DOHH2 (cell line): ENCODE results near the gene SRRD.

Experiments
- H3F3A ChIP-seq: fragments of 200-600 bp; sonication (generic), shearing (Covaris generic); 2 replicates; pipeline ENCODE4 v1.6.0; 2016; ENCODE audit warnings: antibody characterized with exemption, mild to moderate bottlenecking; ENCODE audit not compliant: control insufficient read depth, insufficient read depth
- H3K27ac ChIP-seq: fragments of 200-600 bp; sonication (generic); 2 replicates; pipeline ENCODE4 v1.5.1; 2014; ENCODE audit warnings: low read depth, mild to moderate bottlenecking, low read length, moderate library complexity
- H3K27me3 ChIP-seq: fragments of 200-600 bp; sonication (generic); 2 replicates; pipeline ENCODE4 v1.6.1; 2014; ENCODE audit warnings: mild to moderate bottlenecking, low read length, mixed read lengths; ENCODE audit not compliant: control insufficient read depth
- H3K36me3 ChIP-seq: fragments of 200-600 bp; sonication (generic); 2 replicates; pipeline ENCODE4 v1.6.1; 2014; ENCODE audit warnings: mild to moderate bottlenecking, low read length, moderate library complexity, mixed read lengths; ENCODE audit not compliant: control insufficient read depth
- H3K4me1 ChIP-seq: fragments of 200-600 bp; sonication (generic); 2 replicates; pipeline ENCODE4 v1.6.1; 2014; ENCODE audit warnings: mild to moderate bottlenecking, low read length, mixed read lengths; ENCODE audit not compliant: control insufficient read depth
- H3K4me2 ChIP-seq: fragments of 200-600 bp; sonication (generic); 2 replicates; pipeline ENCODE4 v1.6.0; 2014; ENCODE audit warnings: mild to moderate bottlenecking, low read length, moderate library complexity
- H3K4me3 ChIP-seq: fragments of 200-600 bp; sonication (generic); 2 replicates; pipeline ENCODE4 v1.5.1; 2014; ENCODE audit warnings: mild to moderate bottlenecking, low read length, mixed read lengths
- H3K79me2 ChIP-seq: fragments of 200-600 bp; sonication (generic); 2 replicates; pipeline ENCODE4 v1.6.1; 2014; ENCODE audit warnings: mild to moderate bottlenecking, low read length, mixed read lengths; ENCODE audit not compliant: control insufficient read depth
- H3K9me2 ChIP-seq: fragments of 200-600 bp; sonication (generic); replicated peaks from 2 replicates; pipeline ENCODE4 v1.6.1; 2014; ENCODE audit warnings: mild to moderate bottlenecking, low read length, mixed read lengths; ENCODE audit not compliant: control insufficient read depth
- H3K9me3 ChIP-seq: fragments of 200-600 bp; sonication (generic); 2 replicates; pipeline ENCODE4 v1.6.1; 2014; ENCODE audit warnings: antibody characterized with exemption, low read length, mixed read lengths; ENCODE audit not compliant: control insufficient read depth, insufficient read depth
- H4K20me1 ChIP-seq: fragments of 200-600 bp; sonication (generic); 2 replicates; pipeline ENCODE4 v1.6.0; 2014; ENCODE audit warnings: low read depth, mild to moderate bottlenecking, antibody characterized with exemption, low read length, moderate library complexity; ENCODE audit not compliant: control insufficient read depth, insufficient read depth
- EZH2phosphoT487 ChIP-seq: fragments of 200-600 bp; sonication (generic); IDR thresholded peaks from 2 replicates; pipeline ENCODE4 v1.6.1; 2017; ENCODE audit warnings: borderline replicate concordance, mild to moderate bottlenecking, antibody characterized with exemption, low read length, moderate library complexity, mixed read lengths
- TF ChIP-seq, protein P1 (sequence below): fragments of 200-600 bp; sonication (generic); IDR thresholded peaks from one replicate; pipeline ENCODE4 v1.5.1; 2014; ENCODE audit warnings: antibody characterized with exemption, mild to moderate bottlenecking, low read depth, low read length; ENCODE audit not compliant: poor library complexity, severe bottlenecking

SRRD gene

DNA sequence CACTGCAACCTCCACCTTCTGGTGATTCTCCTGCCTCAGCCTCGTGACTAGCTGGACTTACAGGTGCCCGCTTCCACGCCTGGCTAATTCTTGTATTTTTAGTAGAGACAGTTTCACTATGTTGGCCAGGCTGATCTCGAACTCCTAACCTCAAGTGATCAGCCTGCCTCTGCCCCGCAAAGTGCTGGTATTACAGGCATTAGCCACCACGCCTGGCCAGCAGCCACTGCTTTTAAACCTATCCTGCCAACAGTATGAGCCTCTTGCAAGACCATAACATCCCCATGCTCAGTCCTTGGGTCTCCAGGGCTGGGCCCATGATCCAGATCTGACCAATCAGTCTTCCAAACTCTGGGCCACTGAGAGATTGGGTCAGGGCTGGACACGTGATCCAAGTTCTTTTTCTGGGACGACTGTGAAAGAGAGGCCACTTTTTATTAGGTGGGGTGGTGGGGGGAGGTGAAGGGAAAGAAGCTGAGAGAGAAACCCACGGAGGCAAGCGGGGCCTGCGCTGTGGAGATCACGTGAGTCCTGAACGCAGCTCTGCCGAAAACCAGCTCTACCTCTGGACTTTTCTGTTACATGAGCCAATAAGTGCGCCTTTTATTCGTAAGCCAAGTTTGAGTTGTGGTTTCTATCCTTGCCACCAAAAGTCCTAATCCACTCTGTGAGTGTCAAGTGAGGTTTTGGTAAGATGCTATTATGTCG, 36.7 kb upstream of the SRRD start:
- Histone ChIP-seq H4K20me1 (no peaks in the 10 kb centered on the region), H3K36me3 (peaks cover 29% of the 10 kb centered on the region), H3K27ac (no peak overlapping the region), H3K9me3 (no peaks in the 10 kb centered on the region), H3K79me2 (no peaks in the 10 kb centered on the region), H3K4me2 (no peak overlapping the region), H3K27me3 (no peaks in the 10 kb centered on the region), H3K9me2 (no peaks in the 10 kb centered on the region), H3F3A (peaks cover 6% of the 10 kb centered on the region; the same call in 1 of the 2 replicates), H3K4me1 (no peaks in the 10 kb centered on the region), H3K4me3 (no peak overlapping the region)
- TF ChIP-seq, protein P1, sequence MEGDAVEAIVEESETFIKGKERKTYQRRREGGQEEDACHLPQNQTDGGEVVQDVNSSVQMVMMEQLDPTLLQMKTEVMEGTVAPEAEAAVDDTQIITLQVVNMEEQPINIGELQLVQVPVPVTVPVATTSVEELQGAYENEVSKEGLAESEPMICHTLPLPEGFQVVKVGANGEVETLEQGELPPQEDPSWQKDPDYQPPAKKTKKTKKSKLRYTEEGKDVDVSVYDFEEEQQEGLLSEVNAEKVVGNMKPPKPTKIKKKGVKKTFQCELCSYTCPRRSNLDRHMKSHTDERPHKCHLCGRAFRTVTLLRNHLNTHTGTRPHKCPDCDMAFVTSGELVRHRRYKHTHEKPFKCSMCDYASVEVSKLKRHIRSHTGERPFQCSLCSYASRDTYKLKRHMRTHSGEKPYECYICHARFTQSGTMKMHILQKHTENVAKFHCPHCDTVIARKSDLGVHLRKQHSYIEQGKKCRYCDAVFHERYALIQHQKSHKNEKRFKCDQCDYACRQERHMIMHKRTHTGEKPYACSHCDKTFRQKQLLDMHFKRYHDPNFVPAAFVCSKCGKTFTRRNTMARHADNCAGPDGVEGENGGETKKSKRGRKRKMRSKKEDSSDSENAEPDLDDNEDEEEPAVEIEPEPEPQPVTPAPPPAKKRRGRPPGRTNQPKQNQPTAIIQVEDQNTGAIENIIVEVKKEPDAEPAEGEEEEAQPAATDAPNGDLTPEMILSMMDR, result no peak
- no peak for TF ChIP-seq EZH2phosphoT487

DNA sequence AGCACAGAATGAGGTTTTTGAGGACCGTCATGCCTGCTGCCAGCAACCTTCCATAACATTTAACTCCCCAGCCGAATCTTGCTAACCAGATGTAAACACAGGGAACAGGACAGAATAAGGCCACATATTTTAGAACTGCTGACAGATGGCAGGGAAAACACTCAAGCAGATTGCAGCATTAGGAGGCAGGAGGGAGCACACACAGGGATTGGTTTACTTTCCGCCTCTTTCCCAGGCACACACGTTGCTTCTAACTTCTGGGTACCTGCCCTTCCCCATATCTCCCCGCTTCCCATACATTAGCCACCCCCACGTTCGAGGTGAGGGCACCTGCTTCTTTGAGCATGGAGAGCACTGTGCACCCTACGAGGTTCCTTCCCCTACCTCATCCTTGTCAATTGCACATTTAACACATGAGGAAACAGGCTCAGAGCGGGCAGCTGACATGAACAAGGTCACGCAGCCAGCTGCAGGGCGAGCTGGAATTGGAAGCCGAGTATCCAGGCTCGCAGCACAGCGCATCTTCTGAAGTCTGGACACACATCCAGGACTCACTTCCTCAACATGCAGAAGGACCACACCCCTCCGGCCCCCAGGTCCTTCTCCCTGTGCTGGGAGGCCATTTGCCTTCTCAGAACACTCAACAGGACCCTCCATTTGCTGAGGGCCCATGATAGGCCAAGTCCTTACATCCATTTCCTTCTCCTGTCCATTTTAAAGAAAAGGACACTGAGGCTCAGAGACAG, 35.9 kb upstream of the SRRD start:
- peaks cover 36% of the 10 kb centered on the region for H3K36me3 ChIP-seq
- H3K79me2 ChIP-seq, result no peaks in the 10 kb centered on the region
- no peak overlapping the region for H3K4me3 ChIP-seq
- H3K9me2 ChIP-seq, result no peaks in the 10 kb centered on the region
- no peaks in the 10 kb centered on the region for H4K20me1 ChIP-seq
- H3K4me2 ChIP-seq, result no peak overlapping the region
- H3F3A ChIP-seq, result peaks cover 8% of the 10 kb centered on the region; the same call in 1 of the 2 replicates
- H3K27me3 ChIP-seq, result no peaks in the 10 kb centered on the region
- TF ChIP-seq EZH2phosphoT487, result no peak
- TF ChIP-seq, protein P1, result no peak
- no peaks in the 10 kb centered on the region for H3K9me3 ChIP-seq
- no peaks in the 10 kb centered on the region for H3K4me1 ChIP-seq
- no peak overlapping the region for H3K27ac ChIP-seq

DNA sequence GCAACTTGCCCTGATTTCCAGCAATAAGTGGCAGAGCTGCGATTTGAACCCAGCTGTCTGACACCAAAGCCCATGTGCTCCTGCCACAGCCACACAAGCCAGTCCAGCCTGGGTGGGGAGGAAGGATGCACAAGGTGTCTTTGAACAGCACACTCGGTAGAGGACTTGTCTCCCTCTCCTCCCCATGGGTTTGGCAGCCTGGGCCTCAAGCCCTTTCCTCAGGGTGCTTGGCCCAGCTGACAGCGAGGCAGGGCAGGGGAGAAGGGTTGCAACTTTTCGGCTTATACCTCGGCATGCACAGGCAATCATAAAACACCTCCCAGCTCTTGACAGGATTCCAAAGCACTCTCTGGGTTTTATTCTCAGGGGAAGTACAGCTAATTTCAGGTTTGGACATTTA, 35.3 kb upstream of the SRRD start:
- no peaks in the 10 kb centered on the region for H3K27me3 ChIP-seq
- H3K36me3 ChIP-seq, result peaks cover 41% of the 10 kb centered on the region
- H3K4me3 ChIP-seq, result no peak overlapping the region
- no peak overlapping the region for H3K4me2 ChIP-seq
- no peaks in the 10 kb centered on the region for H4K20me1 ChIP-seq
- H3K4me1 ChIP-seq, result no peaks in the 10 kb centered on the region
- no peak overlapping the region for H3K27ac ChIP-seq
- H3K79me2 ChIP-seq, result no peaks in the 10 kb centered on the region
- TF ChIP-seq, protein P1, result no peak
- TF ChIP-seq EZH2phosphoT487, result no peak
- H3K9me2 ChIP-seq, result no peaks in the 10 kb centered on the region
- no peaks in the 10 kb centered on the region for H3K9me3 ChIP-seq
- peaks cover 8% of the 10 kb centered on the region; the same call in 1 of the 2 replicates for H3F3A ChIP-seq
